ENCODE results near the gene PCNX1.
"Not testable (repeated sequence)": the region's sequence is repeated elsewhere in the genome, so short reads cannot be mapped to it uniquely, and the experiment has no call there.

Gene PCNX1

DNA sequence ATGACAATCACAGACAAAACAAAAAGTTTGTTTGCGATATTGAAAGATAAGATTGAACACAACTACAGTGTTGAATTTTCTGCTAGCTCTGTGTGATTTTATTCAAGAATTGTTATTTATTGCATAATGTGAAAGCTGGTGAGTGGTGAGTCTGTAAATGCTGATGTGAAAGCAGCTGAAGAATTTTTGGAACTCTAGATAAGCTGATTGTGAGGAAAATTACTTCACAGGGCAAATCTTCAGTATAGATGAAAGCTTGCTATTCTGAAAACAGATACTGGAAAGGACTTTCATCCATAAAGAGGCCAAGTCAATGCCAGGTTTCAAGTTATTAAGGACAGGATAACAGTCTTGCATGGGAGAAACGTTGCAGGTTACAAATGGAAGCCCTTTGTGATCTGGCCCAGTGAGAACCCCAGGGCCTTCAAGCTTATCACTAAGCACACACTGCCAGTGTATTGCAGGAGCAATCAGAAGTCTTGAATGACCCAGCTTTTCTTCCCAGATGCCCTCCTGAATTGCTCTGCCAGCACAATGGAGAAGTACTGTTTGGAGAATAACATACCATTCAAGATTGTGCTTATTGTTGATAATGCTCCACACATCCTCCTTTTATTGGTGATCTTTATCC lies 153.7 kb downstream of the PCNX1 start:
- Histone ChIP-seq H3K9ac (ENCODE audit: low read length in 5 of 5) (no peak overlapping the region), H3K4me1 (ENCODE audit: control insufficient read depth in 5 of 5, insufficient read depth in 5 of 5, low read length in 5 of 5) (no peaks in the 10 kb centered on the region), H3K27me3 (ENCODE audit: control insufficient read depth in 5 of 5, insufficient read depth in 4 of 5, low read length in 5 of 5) (no peaks in the 10 kb centered on the region), H3K27ac (ENCODE audit: low read depth, low read length) (no peak overlapping the region), H3K36me3 (ENCODE audit: control insufficient read depth in 5 of 5, insufficient read depth in 5 of 5, low read length in 5 of 5) (peaks cover 41 to 71% (median 64%) of the 10 kb centered on the region in 5 donors), H3K9me3 (ENCODE audit: control insufficient read depth in 5 of 5, low read length in 5 of 5) (peaks cover 0 to 4% (median 0%) of the 10 kb centered on the region in 5 donors), H3K4me3 (ENCODE audit: low read depth in 1 of 5, low read length in 5 of 5) (no peak overlapping the region)

DNA sequence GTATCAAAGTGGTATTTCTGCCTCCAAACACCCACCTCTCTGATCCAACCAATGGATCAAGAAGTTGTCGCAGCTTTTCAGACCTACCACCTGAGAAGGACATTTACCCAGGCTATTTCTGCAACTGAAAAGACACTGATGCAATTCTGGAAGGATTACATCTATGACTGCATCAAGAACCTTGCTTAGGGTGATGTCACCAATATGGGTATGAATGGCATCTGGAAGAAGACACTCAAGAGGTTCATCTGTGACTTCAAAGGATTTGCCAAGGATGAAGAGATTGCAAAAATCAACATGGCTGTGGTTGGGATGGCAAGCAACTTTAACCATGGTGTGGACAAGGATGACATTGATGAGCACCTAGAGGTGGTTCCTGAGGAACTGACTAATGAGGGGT lies 154.2 kb downstream of the PCNX1 start:
- Histone ChIP-seq H3K9me3 (ENCODE audit: control insufficient read depth in 5 of 5, low read length in 5 of 5) (peaks cover 0 to 4% (median 0%) of the 10 kb centered on the region in 5 donors), H3K4me3 (ENCODE audit: low read depth in 1 of 5, low read length in 5 of 5) (no peak overlapping the region), H3K4me1 (ENCODE audit: control insufficient read depth in 5 of 5, insufficient read depth in 5 of 5, low read length in 5 of 5) (no peaks in the 10 kb centered on the region), H3K9ac (ENCODE audit: low read length in 5 of 5) (no peak overlapping the region), H3K27me3 (ENCODE audit: control insufficient read depth in 5 of 5, insufficient read depth in 4 of 5, low read length in 5 of 5) (no peaks in the 10 kb centered on the region), H3K27ac (ENCODE audit: low read depth, low read length) (no peak overlapping the region), H3K36me3 (ENCODE audit: control insufficient read depth in 5 of 5, insufficient read depth in 5 of 5, low read length in 5 of 5) (peaks cover 38 to 67% (median 60%) of the 10 kb centered on the region in 5 donors)

DNA sequence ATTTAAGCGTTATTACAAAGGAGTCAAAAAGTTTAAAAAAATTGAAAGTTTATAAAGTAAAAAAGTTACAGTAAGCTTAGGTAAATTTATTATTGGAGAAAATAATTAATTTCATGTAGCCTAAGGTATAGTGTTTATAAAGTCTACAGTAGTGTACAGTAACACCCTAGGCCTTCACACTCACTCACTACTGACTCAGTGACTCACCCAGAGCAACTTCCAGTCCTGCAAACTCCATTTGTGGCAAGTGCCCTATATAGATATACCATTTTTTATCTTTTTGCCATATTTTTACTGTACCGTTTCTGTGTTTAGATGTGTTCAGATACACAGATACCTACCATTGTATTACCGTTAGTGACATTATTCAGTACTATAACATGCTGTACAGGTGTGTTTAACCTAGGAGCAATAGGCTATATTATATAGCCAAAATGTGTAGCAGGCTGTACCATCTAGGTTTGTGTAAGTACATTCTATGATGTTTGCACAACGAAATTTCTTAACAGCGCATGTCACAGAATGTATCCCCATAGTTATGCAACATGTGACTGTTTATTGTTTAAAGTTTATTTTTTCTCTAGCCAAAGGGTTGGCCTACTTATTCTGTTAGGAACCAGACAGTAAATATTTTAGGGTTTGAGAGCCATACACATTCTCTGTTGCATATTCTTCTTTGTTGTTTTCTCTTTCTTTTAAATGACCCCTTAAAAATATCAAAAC lies 155.5 kb downstream of the PCNX1 start:
- Histone ChIP-seq H3K4me1 (ENCODE audit: control insufficient read depth in 5 of 5, insufficient read depth in 5 of 5, low read length in 5 of 5) (no peaks in the 10 kb centered on the region), H3K36me3 (ENCODE audit: control insufficient read depth in 5 of 5, insufficient read depth in 5 of 5, low read length in 5 of 5) (peaks cover 38 to 68% (median 55%) of the 10 kb centered on the region in 5 donors), H3K9ac (ENCODE audit: low read length in 5 of 5) (no peak overlapping the region)

DNA sequence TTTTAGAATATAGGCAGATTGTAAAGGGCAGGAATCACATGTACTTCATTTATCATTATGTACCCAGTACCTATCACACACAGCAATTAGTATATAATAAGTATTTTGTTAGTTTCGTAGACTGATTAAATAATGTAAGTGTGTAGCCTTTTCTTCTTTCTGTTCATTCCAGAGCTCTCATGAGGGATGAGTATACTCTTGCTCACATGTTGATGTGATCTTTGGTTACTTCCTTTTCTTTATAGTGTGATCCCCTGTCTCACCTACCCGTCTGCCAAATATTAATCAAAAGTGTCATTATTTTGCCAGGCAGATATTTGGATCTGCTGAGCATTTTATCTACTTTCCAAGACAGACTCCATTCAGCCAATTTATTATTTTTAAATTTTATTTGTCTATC lies 156.1 kb downstream of the PCNX1 start:
- Histone ChIP-seq H3K9me3 (ENCODE audit: control insufficient read depth in 5 of 5, low read length in 5 of 5) (peaks cover 0 to 4% (median 0%) of the 10 kb centered on the region in 5 donors), H3K27me3 (ENCODE audit: control insufficient read depth in 5 of 5, insufficient read depth in 4 of 5, low read length in 5 of 5) (no peaks in the 10 kb centered on the region), H3K36me3 (ENCODE audit: control insufficient read depth in 5 of 5, insufficient read depth in 5 of 5, low read length in 5 of 5) (peaks cover 37 to 62% (median 49%) of the 10 kb centered on the region in 5 donors), H3K27ac (ENCODE audit: low read depth, low read length) (no peak overlapping the region), H3K4me3 (ENCODE audit: low read depth in 1 of 5, low read length in 5 of 5) (no peak overlapping the region), H3K4me1 (ENCODE audit: control insufficient read depth in 5 of 5, insufficient read depth in 5 of 5, low read length in 5 of 5) (no peaks in the 10 kb centered on the region), H3K9ac (ENCODE audit: low read length in 5 of 5) (no peak overlapping the region)

More for the DNA sequence above, 155.5 kb downstream of the PCNX1 start:
- Histone ChIP-seq H3K4me3 (ENCODE audit: low read depth in 1 of 5, low read length in 5 of 5) (no peak overlapping the region), H3K27ac (ENCODE audit: low read depth, low read length) (no peak overlapping the region), H3K9me3 (ENCODE audit: control insufficient read depth in 5 of 5, low read length in 5 of 5) (peaks cover 0 to 4% (median 0%) of the 10 kb centered on the region in 5 donors), H3K27me3 (ENCODE audit: control insufficient read depth in 5 of 5, insufficient read depth in 4 of 5, low read length in 5 of 5) (no peaks in the 10 kb centered on the region)

DNA sequence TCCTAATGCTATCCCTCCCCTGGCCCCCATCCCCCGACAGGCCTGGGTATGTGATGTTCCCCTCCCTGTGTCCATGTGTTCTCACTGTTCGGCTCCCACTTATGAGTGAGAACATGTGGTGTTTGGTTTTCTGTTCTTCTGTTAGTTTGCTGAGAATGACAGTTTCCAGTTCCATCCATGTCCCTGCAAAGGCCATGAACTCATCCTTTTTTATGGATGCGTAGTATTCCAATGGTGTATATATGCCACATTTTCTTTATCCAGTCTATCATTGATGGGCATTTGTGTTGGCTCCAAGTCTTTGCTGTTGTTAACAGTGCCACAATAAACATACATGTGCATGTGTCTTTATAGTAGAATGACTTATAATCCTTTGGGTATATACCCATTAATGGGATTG lies 157.5 kb downstream of the PCNX1 start:
- H3K27me3 ChIP-seq (ENCODE audit: control insufficient read depth in 5 of 5, insufficient read depth in 4 of 5, low read length in 5 of 5); H3K4me1 ChIP-seq (ENCODE audit: control insufficient read depth in 5 of 5, insufficient read depth in 5 of 5, low read length in 5 of 5); H3K9ac ChIP-seq (ENCODE audit: low read length in 5 of 5); H3K27ac ChIP-seq (ENCODE audit: low read depth, low read length); H3K4me3 ChIP-seq (ENCODE audit: low read depth in 1 of 5, low read length in 5 of 5); H3K9me3 ChIP-seq (ENCODE audit: control insufficient read depth in 5 of 5, low read length in 5 of 5): not testable (repeated sequence)
- H3K36me3 ChIP-seq (ENCODE audit: control insufficient read depth in 5 of 5, insufficient read depth in 5 of 5, low read length in 5 of 5): peaks cover 27 to 56% (median 43%) of the 10 kb centered on the region in 5 donors

DNA sequence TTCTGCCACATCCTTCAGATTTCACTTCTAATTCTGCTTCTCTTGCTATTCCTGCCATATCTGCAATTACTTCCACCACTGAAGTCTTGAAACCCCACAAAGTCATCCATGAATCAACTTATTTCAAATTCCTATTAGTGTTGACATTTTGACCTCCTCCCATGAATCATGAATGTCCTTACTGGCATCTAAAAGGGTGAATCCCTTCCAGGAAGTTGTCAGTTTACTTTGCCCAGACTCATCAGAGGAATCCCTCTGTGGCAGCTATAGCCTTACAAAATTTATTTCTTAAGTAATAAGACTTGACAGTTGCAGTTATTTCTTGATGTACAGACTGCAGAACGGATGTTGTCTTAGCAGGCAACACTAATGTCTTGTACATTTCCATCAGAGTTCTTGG lies 162.9 kb downstream of the PCNX1 start:
- Histone ChIP-seq H3K4me1 (ENCODE audit: control insufficient read depth in 5 of 5, insufficient read depth in 5 of 5, low read length in 5 of 5) (no peaks in the 10 kb centered on the region), H3K27me3 (ENCODE audit: control insufficient read depth in 5 of 5, insufficient read depth in 4 of 5, low read length in 5 of 5) (no peaks in the 10 kb centered on the region), H3K27ac (ENCODE audit: low read depth, low read length) (no peak overlapping the region), H3K36me3 (ENCODE audit: control insufficient read depth in 5 of 5, insufficient read depth in 5 of 5, low read length in 5 of 5) (peaks cover 39 to 54% (median 47%) of the 10 kb centered on the region in 5 donors), H3K9me3 (ENCODE audit: control insufficient read depth in 5 of 5, low read length in 5 of 5) (no peaks in the 10 kb centered on the region), H3K9ac (ENCODE audit: low read length in 5 of 5) (no peak overlapping the region), H3K4me3 (ENCODE audit: low read depth in 1 of 5, low read length in 5 of 5) (no peak overlapping the region)

DNA sequence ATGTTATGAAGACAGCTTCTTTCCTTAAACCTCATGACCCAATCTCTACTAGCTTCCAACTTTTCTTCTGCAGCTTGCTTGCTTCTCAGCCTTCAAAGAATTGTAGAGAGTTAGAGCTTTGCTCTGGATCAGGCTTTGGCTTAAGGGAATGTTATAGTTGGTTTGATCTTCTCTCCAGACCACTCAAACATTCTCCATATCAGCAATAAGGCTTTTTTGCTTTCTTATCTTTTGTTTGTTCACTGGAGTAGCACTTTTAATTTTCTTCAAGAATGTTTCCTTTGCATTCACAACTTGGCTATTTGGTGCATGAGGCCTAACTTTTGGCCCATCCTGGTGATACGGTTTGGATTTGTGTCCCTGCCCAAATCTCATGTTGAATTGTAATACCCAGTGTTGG lies 163.8 kb downstream of the PCNX1 start:
- no peaks in the 10 kb centered on the region for H3K27me3 ChIP-seq (ENCODE audit: control insufficient read depth in 5 of 5, insufficient read depth in 4 of 5, low read length in 5 of 5)
- H3K4me1 ChIP-seq (ENCODE audit: control insufficient read depth in 5 of 5, insufficient read depth in 5 of 5, low read length in 5 of 5): no peaks in the 10 kb centered on the region
- H3K9ac ChIP-seq (ENCODE audit: low read length in 5 of 5): no peak overlapping the region
- H3K36me3 ChIP-seq (ENCODE audit: control insufficient read depth in 5 of 5, insufficient read depth in 5 of 5, low read length in 5 of 5): peaks cover 40 to 60% (median 48%) of the 10 kb centered on the region in 5 donors
- no peak overlapping the region for H3K4me3 ChIP-seq (ENCODE audit: low read depth in 1 of 5, low read length in 5 of 5)
- no peak overlapping the region for H3K27ac ChIP-seq (ENCODE audit: low read depth, low read length)
- no peaks in the 10 kb centered on the region for H3K9me3 ChIP-seq (ENCODE audit: control insufficient read depth in 5 of 5, low read length in 5 of 5)

DNA sequence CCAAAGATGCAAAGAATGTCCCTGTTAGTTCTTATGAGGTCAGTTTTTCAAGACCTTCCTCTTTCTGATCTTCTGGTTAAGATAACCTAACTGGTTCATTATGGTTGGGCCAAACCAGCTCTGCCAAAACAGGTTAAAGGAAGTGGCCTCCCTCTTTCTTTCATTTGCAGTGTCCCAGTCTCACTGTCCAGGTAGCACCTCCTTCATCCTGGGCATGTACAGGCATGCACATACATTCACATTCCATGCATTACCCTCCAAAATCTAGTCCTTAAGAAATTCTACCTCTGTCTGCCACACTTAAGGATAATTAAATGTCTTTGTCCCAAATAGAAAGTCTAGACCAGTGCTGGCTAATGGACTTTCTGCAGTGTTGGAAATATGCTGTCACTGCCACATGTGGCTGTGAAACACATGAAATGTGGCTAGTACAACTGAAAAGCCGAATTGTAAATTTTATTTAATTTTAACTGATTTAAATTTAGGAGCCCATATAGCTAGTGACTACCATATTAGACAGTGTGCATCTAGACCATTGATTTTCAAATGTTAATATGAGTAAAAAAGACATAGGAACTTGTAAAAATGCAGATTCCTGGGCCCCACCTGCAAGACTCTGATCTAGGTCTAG lies 169.3 kb downstream of the PCNX1 start:
- no peak overlapping the region for H3K4me3 ChIP-seq (ENCODE audit: low read depth in 1 of 5, low read length in 5 of 5)
- peaks cover 47 to 72% (median 57%) of the 10 kb centered on the region in 5 donors for H3K36me3 ChIP-seq (ENCODE audit: control insufficient read depth in 5 of 5, insufficient read depth in 5 of 5, low read length in 5 of 5)
- no peak overlapping the region for H3K27ac ChIP-seq (ENCODE audit: low read depth, low read length)
- peaks cover 2 to 11% (median 11%) of the 10 kb centered on the region in 5 donors for H3K9me3 ChIP-seq (ENCODE audit: control insufficient read depth in 5 of 5, low read length in 5 of 5)
- no peaks in the 10 kb centered on the region for H3K4me1 ChIP-seq (ENCODE audit: control insufficient read depth in 5 of 5, insufficient read depth in 5 of 5, low read length in 5 of 5)
- H3K27me3 ChIP-seq (ENCODE audit: control insufficient read depth in 5 of 5, insufficient read depth in 4 of 5, low read length in 5 of 5): no peaks in the 10 kb centered on the region
- H3K9ac ChIP-seq (ENCODE audit: low read length in 5 of 5): no peak overlapping the region

DNA sequence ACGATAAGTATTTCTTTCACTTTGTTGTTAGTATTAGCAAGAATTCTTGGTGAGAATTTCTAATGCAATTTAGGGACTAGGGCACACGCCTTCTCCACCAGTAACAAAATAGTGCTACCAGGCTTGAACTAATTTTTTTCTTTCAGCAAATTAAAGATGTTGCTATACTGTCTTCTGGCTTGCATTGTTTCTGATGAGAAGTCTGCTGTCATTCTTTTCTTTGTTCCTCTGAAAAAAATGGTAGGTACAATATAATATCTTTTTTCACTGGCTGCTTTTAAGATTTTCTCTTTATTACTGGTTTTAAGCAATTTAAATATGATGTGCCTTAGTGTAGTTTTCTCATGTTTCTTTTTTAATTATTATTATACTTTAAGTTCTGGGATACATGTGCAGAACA lies 171.2 kb downstream of the PCNX1 start:
- H3K4me1 ChIP-seq (ENCODE audit: control insufficient read depth in 5 of 5, insufficient read depth in 5 of 5, low read length in 5 of 5): no peaks in the 10 kb centered on the region
- H3K9me3 ChIP-seq (ENCODE audit: control insufficient read depth in 5 of 5, low read length in 5 of 5): peaks cover 2 to 11% (median 11%) of the 10 kb centered on the region in 5 donors
- H3K27ac ChIP-seq (ENCODE audit: low read depth, low read length): no peak overlapping the region
- no peak overlapping the region for H3K9ac ChIP-seq (ENCODE audit: low read length in 5 of 5)
- no peak overlapping the region for H3K4me3 ChIP-seq (ENCODE audit: low read depth in 1 of 5, low read length in 5 of 5)
- H3K27me3 ChIP-seq (ENCODE audit: control insufficient read depth in 5 of 5, insufficient read depth in 4 of 5, low read length in 5 of 5): no peaks in the 10 kb centered on the region
- H3K36me3 ChIP-seq (ENCODE audit: control insufficient read depth in 5 of 5, insufficient read depth in 5 of 5, low read length in 5 of 5): peaks cover 38 to 54% (median 46%) of the 10 kb centered on the region in 5 donors

DNA sequence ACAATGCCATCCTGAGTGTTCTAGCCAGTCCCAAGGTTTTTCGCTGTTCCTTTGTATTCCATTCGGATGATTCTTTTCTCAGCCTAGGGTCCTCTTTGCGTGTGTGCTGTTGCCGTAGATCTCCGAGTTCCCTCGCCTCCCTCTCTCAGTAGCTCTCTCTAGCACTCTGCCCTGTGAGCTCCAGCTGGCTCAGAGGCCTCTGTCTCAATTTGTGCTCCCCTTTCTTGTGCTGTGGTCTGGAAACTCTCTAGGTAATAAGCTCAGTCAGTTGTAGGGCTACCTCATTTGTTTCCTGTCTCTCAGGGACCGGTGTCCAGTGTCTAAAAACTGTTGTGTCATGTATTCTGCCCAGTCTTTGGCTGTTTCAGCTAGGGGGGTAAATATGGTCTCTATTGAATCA lies 179.3 kb downstream of the PCNX1 start:
- Histone ChIP-seq H3K9ac (ENCODE audit: low read length in 5 of 5) (no peak overlapping the region), H3K27me3 (ENCODE audit: control insufficient read depth in 5 of 5, insufficient read depth in 4 of 5, low read length in 5 of 5) (no peaks in the 10 kb centered on the region), H3K27ac (ENCODE audit: low read depth, low read length) (no peak overlapping the region), H3K36me3 (ENCODE audit: control insufficient read depth in 5 of 5, insufficient read depth in 5 of 5, low read length in 5 of 5) (peaks cover 25 to 44% (median 34%) of the 10 kb centered on the region in 5 donors), H3K4me1 (ENCODE audit: control insufficient read depth in 5 of 5, insufficient read depth in 5 of 5, low read length in 5 of 5) (peaks cover 0 to 5% (median 0%) of the 10 kb centered on the region in 5 donors), H3K9me3 (ENCODE audit: control insufficient read depth in 5 of 5, low read length in 5 of 5) (no peaks in the 10 kb centered on the region), H3K4me3 (ENCODE audit: low read depth in 1 of 5, low read length in 5 of 5) (no peak overlapping the region)

Measured in subcutaneous abdominal adipose tissue (tissue), 5 donors.